Gastrocnemius medialis (tissue), 4 donors: ENCODE results near the gene DISC1. TPM values are rescaled to one million over a fixed set of nuclear protein-coding genes. Genes with fewer than 3 reads are reported as not detected.

Experiments used
- ATAC-seq, 2 donors: fragments of 150-250 bp; one replicate each; pipeline ENCODE4 v1.9.1; 2016
- DNase-seq, 2 donors: peaks; one replicate each; pipeline ENCODE4 v3.0.0-alpha.2; 2019
- H3K27ac ChIP-seq, 4 donors: fragments of 200-600 bp; sonication (generic); 1 replicate in 1 of 4; 2 replicates in 3 of 4; pipeline ENCODE4 v1.5.1; 2016 to 2018; ENCODE audit warnings: mild to moderate bottlenecking in 2 of 4, moderate library complexity in 1 of 4
- H3K27me3 ChIP-seq, 3 donors: fragments of 200-600 bp; sonication (generic) in 2 of 3; 1 replicate in 1 of 3; 2 replicates in 2 of 3; pipeline versions ENCODE4 v1.5.1 to v1.6.0; 2016 to 2019; ENCODE audit warnings: mild to moderate bottlenecking in 1 of 3, moderate library complexity in 1 of 3
- H3K36me3 ChIP-seq, 2 donors: fragments of 200-600 bp; sonication (generic) in 1 of 2; one replicate each; pipeline ENCODE4 v1.5.1; 2017 to 2018
- H3K4me1 ChIP-seq, 2 donors: fragments of 200-600 bp; sonication (generic) in 1 of 2; one replicate each; pipeline ENCODE4 v1.5.1; 2016 to 2017; ENCODE audit warnings: mild to moderate bottlenecking in 2 of 2
- H3K4me3 ChIP-seq, 4 donors: fragments of 200-600 bp; sonication (generic) in 3 of 4; 1 replicate in 1 of 4; 2 replicates in 3 of 4; pipeline ENCODE4 v1.5.1; 2016 to 2019; ENCODE audit warnings: mild to moderate bottlenecking in 2 of 4
- H3K9me3 ChIP-seq, 3 donors: fragments of 200-600 bp; sonication (generic) in 2 of 3; 1 replicate in 1 of 3; 2 replicates in 2 of 3; pipeline ENCODE4 v1.5.1; 2016 to 2019
- POLR2A ChIP-seq, 2 donors: fragments of 450-650 bp; IDR thresholded peaks; one replicate each; pipeline ENCODE4 v1.6.1; 2017; ENCODE audit warnings: antibody characterized with exemption in 2 of 2, mild to moderate bottlenecking in 2 of 2, moderate library complexity in 2 of 2
- in situ Hi-C, 4 donors: fragments of 200-750 bp; cut with MboI; loops; one replicate each; pipeline versions ENCODE4 v1.15.0 to v1.8.0; 2017; ENCODE audit warnings: low sequenced_read_pairs in 4 of 4
- intact Hi-C: fragments of 100-400 bp; cut with DNase I; formaldehyde crosslinking; loops from one replicate; pipeline ENCODE4 v1.15.1; 2023; ENCODE audit warnings: low total_unique reads
- total RNA-seq, 4 donors: library from RNA; depleted of rRNA; stranded (reverse); fragments of >200 nt; gene quantifications; one replicate each; pipeline versions ENCODE4 v1.1.0 to v1.2.3, GENCODE V29; 2016
- TF ChIP-seq, protein P1 (sequence below), 5 experiments: fragments of 450-650 bp in 3 of 5; fragments of 200-600 bp in 2 of 5; sonication (generic) in 2 of 5; IDR thresholded peaks in 4 of 5; conservative IDR thresholded peaks in 1 of 5; 1 replicate in 4 of 5; 2 replicates in 1 of 5; pipeline ENCODE4 v1.5.1; 2016 to 2019; ENCODE audit warnings: antibody characterized with exemption in 5 of 5, mild to moderate bottlenecking in 3 of 5, moderate library complexity in 3 of 5

The DISC1 gene
- total RNA-seq, 4 donors from 2014 or later, result 2.3 to 5.8 (median 2.6) TPM

DNA sequence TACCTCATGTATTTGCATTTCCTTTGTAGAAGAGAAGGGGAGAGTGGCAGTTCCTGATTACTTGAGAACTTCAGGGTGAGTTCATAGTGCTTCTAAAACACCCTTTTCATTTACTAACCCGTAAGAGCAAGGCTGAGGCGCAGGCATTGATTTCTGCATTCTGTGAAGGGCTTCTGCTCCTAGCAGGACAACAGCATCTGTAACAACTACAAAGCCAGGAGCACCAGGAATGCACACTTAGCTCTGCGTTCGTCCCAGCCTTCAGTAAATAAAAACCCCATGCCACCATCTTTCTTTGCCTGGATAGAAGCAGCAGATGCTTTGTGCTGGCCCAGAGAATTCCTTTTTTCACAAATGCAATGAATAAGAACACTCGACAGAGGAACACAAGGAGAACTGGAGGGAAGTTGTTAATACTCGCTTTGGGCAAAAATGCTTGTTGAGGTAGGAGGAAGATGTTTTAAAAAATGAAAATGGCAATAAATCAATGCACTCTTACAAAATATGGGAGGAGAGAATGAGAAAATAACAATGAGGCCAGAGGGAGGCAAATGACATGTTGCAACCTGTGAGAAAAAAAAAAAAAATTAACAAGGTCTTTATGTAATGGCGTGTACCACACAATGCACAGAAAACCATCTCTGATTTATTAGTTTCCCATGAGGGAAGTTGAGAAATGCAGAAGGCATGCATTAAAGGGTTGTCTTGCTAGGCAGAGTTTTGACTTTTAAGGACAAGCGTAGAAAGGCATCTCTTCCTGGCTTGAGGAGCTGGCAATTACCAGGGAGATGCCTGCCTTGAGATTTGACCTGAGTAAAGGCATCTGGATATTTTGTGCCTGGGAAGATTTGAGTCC is 418.8 kb downstream of the DISC1 start:
- Histone ChIP-seq H3K36me3 (no peaks in the 10 kb centered on the region), H3K9me3 (no peaks in the 10 kb centered on the region), H3K4me3 (no peak overlapping the region), H3K4me1 (no peaks in the 10 kb centered on the region), H3K27me3 (no peaks in the 10 kb centered on the region), H3K27ac (no peak overlapping the region)
- DNase-seq, result no peak
- in situ Hi-C loops, result no loop called here
- intact Hi-C loops, result no loop called here
- TF ChIP-seq POLR2A (IDR thresholded peaks at IDR 0.05), result no peak
- ATAC-seq, result no peak

DNA sequence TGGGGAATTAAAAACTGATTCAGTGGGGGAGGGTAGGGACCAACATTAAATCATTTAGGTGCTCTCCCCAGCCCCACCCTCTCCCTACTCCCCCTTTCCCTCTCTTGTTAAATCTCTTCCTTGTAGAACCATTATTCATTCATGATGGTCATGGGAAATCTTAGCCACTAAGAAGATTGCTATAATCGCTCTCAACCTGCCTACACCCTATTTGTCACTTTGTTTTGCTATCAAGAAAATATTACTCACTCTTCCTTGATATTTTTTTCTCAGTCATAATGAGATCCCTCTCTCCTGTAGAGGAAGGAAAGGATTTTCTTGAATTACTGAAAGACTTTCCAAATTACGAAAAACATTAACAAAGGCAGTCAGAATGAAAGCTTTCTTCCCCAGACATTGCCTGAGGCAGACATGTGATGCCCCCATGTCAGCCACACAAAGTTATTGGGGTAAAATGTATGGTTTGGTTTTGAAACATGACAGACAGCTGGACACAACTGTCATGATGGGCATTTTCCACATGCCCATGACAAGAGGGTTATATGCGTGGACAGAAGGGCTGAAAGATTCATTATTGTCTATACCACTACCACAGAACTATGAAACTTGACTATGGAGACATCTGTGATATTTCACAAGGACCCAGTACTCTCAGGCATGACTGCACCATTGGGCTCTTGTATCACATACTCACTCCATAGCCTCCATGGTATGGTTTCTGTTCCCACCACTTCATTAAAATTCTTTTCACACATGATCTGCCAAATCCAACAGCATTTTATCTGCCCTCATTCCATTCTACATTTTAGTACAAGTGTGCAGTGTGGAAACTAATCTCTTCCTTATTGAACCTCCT is 420.1 kb downstream of the DISC1 start:
- ATAC-seq, result no peak
- Histone ChIP-seq H3K36me3 (no peaks in the 10 kb centered on the region), H3K27ac (no peak overlapping the region), H3K4me1 (no peaks in the 10 kb centered on the region), H3K9me3 (no peaks in the 10 kb centered on the region), H3K4me3 (no peak overlapping the region), H3K27me3 (no peaks in the 10 kb centered on the region)
- in situ Hi-C loops, result no loop called here
- TF ChIP-seq, protein P1, sequence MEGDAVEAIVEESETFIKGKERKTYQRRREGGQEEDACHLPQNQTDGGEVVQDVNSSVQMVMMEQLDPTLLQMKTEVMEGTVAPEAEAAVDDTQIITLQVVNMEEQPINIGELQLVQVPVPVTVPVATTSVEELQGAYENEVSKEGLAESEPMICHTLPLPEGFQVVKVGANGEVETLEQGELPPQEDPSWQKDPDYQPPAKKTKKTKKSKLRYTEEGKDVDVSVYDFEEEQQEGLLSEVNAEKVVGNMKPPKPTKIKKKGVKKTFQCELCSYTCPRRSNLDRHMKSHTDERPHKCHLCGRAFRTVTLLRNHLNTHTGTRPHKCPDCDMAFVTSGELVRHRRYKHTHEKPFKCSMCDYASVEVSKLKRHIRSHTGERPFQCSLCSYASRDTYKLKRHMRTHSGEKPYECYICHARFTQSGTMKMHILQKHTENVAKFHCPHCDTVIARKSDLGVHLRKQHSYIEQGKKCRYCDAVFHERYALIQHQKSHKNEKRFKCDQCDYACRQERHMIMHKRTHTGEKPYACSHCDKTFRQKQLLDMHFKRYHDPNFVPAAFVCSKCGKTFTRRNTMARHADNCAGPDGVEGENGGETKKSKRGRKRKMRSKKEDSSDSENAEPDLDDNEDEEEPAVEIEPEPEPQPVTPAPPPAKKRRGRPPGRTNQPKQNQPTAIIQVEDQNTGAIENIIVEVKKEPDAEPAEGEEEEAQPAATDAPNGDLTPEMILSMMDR (IDR thresholded peaks at IDR 0.05 in 4 of 5, conservative IDR thresholded peaks at IDR 0.05 in 1 of 5), result no peak
- no peak for TF ChIP-seq POLR2A (IDR thresholded peaks at IDR 0.05)
- intact Hi-C loops, result no loop called here
- no peak for DNase-seq

DNA sequence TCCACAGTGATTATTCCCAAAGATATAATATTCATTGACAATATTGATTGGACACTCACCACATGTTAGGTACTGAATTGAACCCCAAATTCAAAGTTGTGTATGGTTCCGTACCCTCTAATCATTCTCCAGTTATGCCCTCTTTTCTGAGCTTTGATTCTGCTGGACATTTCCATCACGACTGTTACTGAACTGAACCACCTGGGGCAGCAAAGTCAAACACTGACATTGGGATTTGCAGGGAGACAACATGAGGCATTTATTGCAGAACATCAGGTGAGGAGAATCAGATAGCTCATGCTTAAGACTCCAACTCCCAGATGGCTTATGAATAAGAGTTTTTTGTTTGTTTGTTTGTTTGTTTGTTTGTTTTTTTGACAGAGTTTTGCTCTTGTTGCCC is 420.9 kb downstream of the DISC1 start:
- Histone ChIP-seq H3K9me3 (no peaks in the 10 kb centered on the region), H3K4me1 (no peaks in the 10 kb centered on the region), H3K27ac (no peak overlapping the region), H3K4me3 (no peak overlapping the region), H3K27me3 (no peaks in the 10 kb centered on the region), H3K36me3 (no peaks in the 10 kb centered on the region)
- ATAC-seq, result no peak
- TF ChIP-seq, protein P1 (IDR thresholded peaks at IDR 0.05 in 4 of 5, conservative IDR thresholded peaks at IDR 0.05 in 1 of 5), result no peak
- no peak for TF ChIP-seq POLR2A (IDR thresholded peaks at IDR 0.05)
- intact Hi-C loops (no loop called here), in situ Hi-C loops (no loop called here)
- DNase-seq, result no peak

DNA sequence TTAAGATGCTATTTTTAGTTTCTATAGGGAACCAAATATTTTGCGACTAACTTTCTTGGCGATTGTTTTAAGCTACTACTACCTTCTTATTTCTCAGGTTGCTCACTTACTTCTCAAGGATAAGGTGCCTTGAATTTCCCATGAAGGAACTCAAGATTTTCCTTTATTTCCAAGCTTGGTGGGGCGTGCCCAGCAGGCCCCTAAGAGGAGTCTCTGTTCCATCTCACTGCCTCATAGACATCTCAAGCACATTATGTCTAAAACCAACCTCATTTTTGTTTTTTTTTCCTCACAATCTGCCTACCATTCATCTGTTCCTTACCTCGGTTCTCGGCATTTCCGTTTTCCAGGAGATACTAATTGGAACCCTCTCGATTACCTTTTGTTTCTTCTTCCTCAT is 421.9 kb downstream of the DISC1 start:
- no peaks in the 10 kb centered on the region for H3K27me3 ChIP-seq
- no peak for ATAC-seq
- H3K27ac ChIP-seq, result no peak overlapping the region
- H3K9me3 ChIP-seq, result no peaks in the 10 kb centered on the region
- TF ChIP-seq, protein P1 (IDR thresholded peaks at IDR 0.05 in 4 of 5, conservative IDR thresholded peaks at IDR 0.05 in 1 of 5), result no peak
- no peak for TF ChIP-seq POLR2A (IDR thresholded peaks at IDR 0.05)
- H3K4me1 ChIP-seq, result no peaks in the 10 kb centered on the region
- H3K36me3 ChIP-seq, result no peaks in the 10 kb centered on the region
- H3K4me3 ChIP-seq, result no peak overlapping the region
- in situ Hi-C loops, result no loop called here
- no peak for DNase-seq
- intact Hi-C loops, result no loop called here

DNA sequence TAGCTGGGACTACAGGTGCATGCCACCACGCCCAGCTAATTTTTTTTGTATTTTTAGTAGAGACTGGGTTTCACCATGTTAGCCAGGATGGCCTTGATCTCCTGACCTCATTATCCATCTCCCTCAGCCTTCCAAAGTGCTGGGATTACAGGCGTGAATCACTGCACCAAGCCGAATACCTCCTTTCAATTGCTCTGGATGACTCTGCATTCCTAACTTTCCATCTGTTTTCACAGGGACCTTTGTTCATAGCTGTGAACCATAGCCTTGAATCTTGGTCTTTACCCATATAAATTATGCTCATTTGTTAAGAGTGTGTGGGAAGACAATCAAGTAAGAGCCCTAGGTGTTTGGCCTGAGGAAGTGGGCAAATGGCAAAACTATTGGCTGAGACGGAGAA is 422.7 kb downstream of the DISC1 start:
- no peaks in the 10 kb centered on the region for H3K9me3 ChIP-seq
- H3K36me3 ChIP-seq, result no peaks in the 10 kb centered on the region
- no peaks in the 10 kb centered on the region for H3K4me1 ChIP-seq
- no peaks in the 10 kb centered on the region for H3K27me3 ChIP-seq
- no peak for ATAC-seq
- DNase-seq, result no peak
- TF ChIP-seq, protein P1 (IDR thresholded peaks at IDR 0.05 in 4 of 5, conservative IDR thresholded peaks at IDR 0.05 in 1 of 5), result no peak
- TF ChIP-seq POLR2A (IDR thresholded peaks at IDR 0.05), result no peak
- no peak overlapping the region for H3K27ac ChIP-seq
- intact Hi-C loops, result no loop called here
- in situ Hi-C loops, result no loop called here
- H3K4me3 ChIP-seq, result no peak overlapping the region
